ENCODE data around the gene PARD3B. TPM values are rescaled to one million over a fixed set of nuclear protein-coding genes. Genes with fewer than 3 reads are reported as not detected.

The PARD3B gene
- total RNA-seq, 1 donor from 2014 or later: 6.5 TPM

DNA sequence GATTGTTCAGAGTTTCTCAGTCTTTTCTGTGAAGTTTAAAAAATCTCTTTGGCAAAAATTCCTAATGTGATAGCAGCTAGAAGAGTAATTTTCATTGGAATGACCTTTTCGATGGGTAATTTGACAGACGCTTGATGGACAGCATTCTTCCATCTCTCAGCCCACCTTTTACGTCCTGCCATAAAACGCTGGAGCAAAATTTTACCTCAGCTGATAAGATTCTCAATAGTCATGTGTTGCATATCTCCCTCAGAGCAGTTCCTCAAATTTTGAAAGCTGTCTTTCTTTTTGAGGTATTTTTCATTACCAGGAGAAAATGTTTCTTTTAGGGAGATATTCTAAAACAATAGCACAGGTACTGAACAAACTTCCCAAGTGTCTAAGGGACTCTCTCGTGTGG is 441.4 kb downstream of the PARD3B start:
- DNase-seq (ENCODE audit: low read depth): no peak
- Histone ChIP-seq H3K36me3 (ENCODE audit: control insufficient read depth, insufficient read depth, low read length) (no peaks in the 10 kb centered on the region), H3K4me3 (ENCODE audit: low read depth, low read length) (no peak overlapping the region), H3K27me3 (ENCODE audit: control insufficient read depth, insufficient read depth, low read length) (no peaks in the 10 kb centered on the region)
- TF ChIP-seq, protein P1, sequence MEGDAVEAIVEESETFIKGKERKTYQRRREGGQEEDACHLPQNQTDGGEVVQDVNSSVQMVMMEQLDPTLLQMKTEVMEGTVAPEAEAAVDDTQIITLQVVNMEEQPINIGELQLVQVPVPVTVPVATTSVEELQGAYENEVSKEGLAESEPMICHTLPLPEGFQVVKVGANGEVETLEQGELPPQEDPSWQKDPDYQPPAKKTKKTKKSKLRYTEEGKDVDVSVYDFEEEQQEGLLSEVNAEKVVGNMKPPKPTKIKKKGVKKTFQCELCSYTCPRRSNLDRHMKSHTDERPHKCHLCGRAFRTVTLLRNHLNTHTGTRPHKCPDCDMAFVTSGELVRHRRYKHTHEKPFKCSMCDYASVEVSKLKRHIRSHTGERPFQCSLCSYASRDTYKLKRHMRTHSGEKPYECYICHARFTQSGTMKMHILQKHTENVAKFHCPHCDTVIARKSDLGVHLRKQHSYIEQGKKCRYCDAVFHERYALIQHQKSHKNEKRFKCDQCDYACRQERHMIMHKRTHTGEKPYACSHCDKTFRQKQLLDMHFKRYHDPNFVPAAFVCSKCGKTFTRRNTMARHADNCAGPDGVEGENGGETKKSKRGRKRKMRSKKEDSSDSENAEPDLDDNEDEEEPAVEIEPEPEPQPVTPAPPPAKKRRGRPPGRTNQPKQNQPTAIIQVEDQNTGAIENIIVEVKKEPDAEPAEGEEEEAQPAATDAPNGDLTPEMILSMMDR (IDR thresholded peaks at IDR 0.05; ENCODE audit: insufficient read depth, low read length, poor library complexity, severe bottlenecking): no peak

DNA sequence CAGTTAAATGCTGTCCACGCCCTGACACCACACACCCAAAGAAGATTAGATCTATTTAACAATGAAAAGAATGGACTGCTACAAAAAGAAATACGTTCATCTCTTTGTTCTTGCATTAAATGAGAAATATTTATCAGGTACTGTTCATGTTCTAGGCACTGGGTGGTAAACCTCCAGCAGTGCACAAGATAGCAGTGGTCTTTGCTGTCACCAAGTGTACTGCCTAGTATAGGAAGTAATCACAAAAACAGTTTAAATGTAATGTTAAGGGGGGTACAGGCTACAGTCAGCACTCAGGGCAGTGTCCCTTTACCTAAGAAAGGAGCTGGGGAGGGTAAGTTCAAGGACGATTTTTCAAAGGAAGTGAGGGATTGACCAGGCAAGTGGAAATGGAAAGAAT is 443.6 kb downstream of the PARD3B start:
- Histone ChIP-seq H3K36me3 (ENCODE audit: control insufficient read depth, insufficient read depth, low read length) (no peaks in the 10 kb centered on the region), H3K4me3 (ENCODE audit: low read depth, low read length) (no peak overlapping the region), H3K27me3 (ENCODE audit: control insufficient read depth, insufficient read depth, low read length) (no peaks in the 10 kb centered on the region)
- no peak for DNase-seq (ENCODE audit: low read depth)
- TF ChIP-seq, protein P1 (IDR thresholded peaks at IDR 0.05; ENCODE audit: insufficient read depth, low read length, poor library complexity, severe bottlenecking): no peak

DNA sequence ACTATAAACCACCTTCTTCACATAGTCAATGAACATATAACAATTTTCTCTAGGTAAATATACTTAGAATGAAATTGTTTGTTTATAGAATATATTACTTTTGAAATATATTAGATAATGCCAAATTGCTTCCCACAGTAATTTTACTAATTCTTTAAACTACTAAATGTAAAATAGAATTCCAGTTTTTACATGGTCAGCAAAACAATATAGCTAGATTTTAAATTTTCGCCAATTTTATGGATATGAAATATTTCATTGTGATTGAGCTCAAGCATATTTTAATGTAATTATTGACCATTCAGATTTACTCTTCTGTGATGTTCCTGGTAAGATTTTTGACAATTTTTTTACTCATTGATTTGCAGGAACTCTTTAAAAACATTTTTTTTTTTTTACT is 444.6 kb downstream of the PARD3B start:
- Histone ChIP-seq H3K27me3 (ENCODE audit: control insufficient read depth, insufficient read depth, low read length) (no peaks in the 10 kb centered on the region), H3K36me3 (ENCODE audit: control insufficient read depth, insufficient read depth, low read length) (no peaks in the 10 kb centered on the region), H3K4me3 (ENCODE audit: low read depth, low read length) (no peak overlapping the region)
- no peak for DNase-seq (ENCODE audit: low read depth)
- TF ChIP-seq, protein P1 (IDR thresholded peaks at IDR 0.05; ENCODE audit: insufficient read depth, low read length, poor library complexity, severe bottlenecking): no peak

DNA sequence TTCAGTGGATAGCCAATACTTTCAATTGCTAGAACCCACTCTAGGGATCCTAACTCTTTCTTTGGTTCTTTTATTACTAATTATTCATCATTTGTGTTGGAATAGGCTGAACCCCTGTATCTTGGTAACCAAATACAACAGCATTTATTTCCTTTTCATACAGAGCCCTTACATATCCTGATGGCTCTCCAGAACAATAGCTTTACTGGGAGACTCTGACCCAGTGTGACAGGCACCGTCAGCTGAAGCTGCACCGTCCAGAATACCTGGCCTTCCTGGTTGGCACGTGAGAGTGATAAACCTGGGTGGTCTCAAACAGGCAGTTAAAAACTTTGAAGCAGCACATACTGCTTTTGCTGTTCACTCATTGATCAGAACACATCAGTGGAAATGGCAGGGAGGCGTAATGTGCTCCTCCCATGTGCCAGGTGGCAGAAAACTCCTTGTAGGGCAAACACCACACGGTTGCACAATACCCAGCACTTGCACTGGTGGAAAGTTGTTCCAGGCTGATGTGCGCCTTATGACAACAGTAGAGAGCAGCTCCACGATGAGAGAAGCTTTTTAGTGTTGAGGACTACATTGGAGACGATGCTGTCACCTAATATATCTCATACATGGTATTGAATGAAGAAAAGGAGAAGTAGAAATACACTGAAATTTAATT is 456.2 kb downstream of the PARD3B start:
- H3K4me3 ChIP-seq (ENCODE audit: low read depth, low read length): no peak overlapping the region
- H3K27me3 ChIP-seq (ENCODE audit: control insufficient read depth, insufficient read depth, low read length): no peaks in the 10 kb centered on the region
- TF ChIP-seq, protein P1 (IDR thresholded peaks at IDR 0.05; ENCODE audit: insufficient read depth, low read length, poor library complexity, severe bottlenecking): no peak
- DNase-seq (ENCODE audit: low read depth): no peak
- no peaks in the 10 kb centered on the region for H3K36me3 ChIP-seq (ENCODE audit: control insufficient read depth, insufficient read depth, low read length)

DNA sequence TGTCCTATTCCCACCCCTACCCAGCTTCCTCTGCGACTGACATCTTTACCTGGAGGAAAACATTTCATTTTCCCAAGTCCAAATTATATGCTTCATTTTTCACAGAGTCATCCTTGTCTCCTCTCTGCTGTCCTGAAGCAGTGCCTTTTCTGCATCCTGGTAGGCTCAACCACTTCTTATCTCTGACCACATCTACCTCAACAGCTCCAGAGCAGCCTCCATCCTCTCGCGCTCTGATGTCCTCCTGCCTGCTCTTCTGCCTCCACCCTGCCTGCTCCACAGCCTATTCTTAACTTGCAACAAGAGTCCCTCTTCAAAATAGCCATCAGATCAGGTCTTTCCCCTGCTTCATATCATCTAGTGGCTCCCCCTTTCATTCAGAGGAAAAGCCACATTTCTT is 457.1 kb downstream of the PARD3B start:
- H3K4me3 ChIP-seq (ENCODE audit: low read depth, low read length): no peak overlapping the region

More for the DNA sequence above, 457.1 kb downstream of the PARD3B start:
- Histone ChIP-seq H3K27me3 (ENCODE audit: control insufficient read depth, insufficient read depth, low read length) (no peaks in the 10 kb centered on the region), H3K36me3 (ENCODE audit: control insufficient read depth, insufficient read depth, low read length) (no peaks in the 10 kb centered on the region)
- TF ChIP-seq, protein P1 (IDR thresholded peaks at IDR 0.05; ENCODE audit: insufficient read depth, low read length, poor library complexity, severe bottlenecking): no peak
- no peak for DNase-seq (ENCODE audit: low read depth)

Measured in kidney epithelial cell (primary cell).